ENCODE results near the gene BTBD17.
A peak's percentile ranks its signal among the peaks of the same experiment; 100 is the strongest.

DNA sequence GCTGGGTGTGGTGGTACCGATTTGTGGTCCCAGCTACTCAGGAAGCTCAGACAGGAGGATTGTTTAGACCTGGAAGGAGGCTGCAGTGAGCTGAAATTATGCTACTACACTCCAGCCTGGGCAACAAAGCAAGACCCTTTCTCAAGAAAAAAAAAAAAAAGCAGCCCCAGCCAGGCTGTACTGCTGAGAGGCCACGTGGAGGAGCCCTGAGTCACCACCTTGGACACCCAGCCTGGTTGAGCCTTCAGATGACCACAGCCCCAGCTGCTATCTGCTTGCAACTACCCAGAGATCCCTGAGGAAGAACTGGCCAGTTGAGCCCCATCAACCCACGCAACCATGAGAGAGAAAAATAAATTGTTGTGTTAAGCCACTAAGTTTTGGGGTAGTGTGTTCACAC is 46.6 kb upstream of the BTBD17 start:
- TF ChIP-seq, protein P1, sequence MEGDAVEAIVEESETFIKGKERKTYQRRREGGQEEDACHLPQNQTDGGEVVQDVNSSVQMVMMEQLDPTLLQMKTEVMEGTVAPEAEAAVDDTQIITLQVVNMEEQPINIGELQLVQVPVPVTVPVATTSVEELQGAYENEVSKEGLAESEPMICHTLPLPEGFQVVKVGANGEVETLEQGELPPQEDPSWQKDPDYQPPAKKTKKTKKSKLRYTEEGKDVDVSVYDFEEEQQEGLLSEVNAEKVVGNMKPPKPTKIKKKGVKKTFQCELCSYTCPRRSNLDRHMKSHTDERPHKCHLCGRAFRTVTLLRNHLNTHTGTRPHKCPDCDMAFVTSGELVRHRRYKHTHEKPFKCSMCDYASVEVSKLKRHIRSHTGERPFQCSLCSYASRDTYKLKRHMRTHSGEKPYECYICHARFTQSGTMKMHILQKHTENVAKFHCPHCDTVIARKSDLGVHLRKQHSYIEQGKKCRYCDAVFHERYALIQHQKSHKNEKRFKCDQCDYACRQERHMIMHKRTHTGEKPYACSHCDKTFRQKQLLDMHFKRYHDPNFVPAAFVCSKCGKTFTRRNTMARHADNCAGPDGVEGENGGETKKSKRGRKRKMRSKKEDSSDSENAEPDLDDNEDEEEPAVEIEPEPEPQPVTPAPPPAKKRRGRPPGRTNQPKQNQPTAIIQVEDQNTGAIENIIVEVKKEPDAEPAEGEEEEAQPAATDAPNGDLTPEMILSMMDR (IDR thresholded peaks at IDR 0.05; ENCODE audit: low read depth, low read length): peak; percentile 20
- no peak for TF ChIP-seq POLR2A (IDR thresholded peaks at IDR 0.05; ENCODE audit: extremely low read depth, insufficient read length)

Data from NB4 (cell line).